GM20431 (cell line): ENCODE results near the gene GSTCD.
"Not testable (repeated sequence)": the region's sequence is repeated elsewhere in the genome, so short reads cannot be mapped to it uniquely, and the experiment has no call there.

ENCODE experiments used
- in situ Hi-C: fragments of 300-500 bp; cut with MseI, MboI; formaldehyde crosslinking; loops from one replicate; pipeline ENCODE4 v1.15.0; 2020; ENCODE audit warnings: low sequenced_read_pairs; ENCODE audit not compliant: unreplicated experiment

GSTCD gene

GRCh38 chr4:105708181-105709080 lies at the start of gene GSTCD, which contains the start of gene INTS12:
Gene GSTCD, plus strand, starts transcription at chr4:105708784. Its CDS starts 8,830 bp downstream, at chr4:105717614.
Gene INTS12, minus strand, starts transcription at chr4:105708689. Its CDS starts 8,684 bp downstream, at chr4:105700005.
- in situ Hi-C loops = loop anchor here (25.0 kb wide), 2 partner anchors 196 to 571 kb away; partner anchors contain the start of gene TET2

- in situ Hi-C loops = no loop called here
Observed at GRCh38 chr4:105659190-105659589, 49.4 kb upstream of the GSTCD start.

GRCh38 chr4:105661028-105661427 lies 47.6 kb upstream of the GSTCD start:
- in situ Hi-C loops = no loop called here

- in situ Hi-C loops = no loop called here
Observed at GRCh38 chr4:105662935-105663675, 45.5 kb upstream of the GSTCD start.

- in situ Hi-C loops = no loop called here
Observed at GRCh38 chr4:105666693-105667092, 41.9 kb upstream of the GSTCD start.

- in situ Hi-C loops = no loop called here
Observed at GRCh38 chr4:105670684-105671083, 37.9 kb upstream of the GSTCD start.

- in situ Hi-C loops = no loop called here
Observed at GRCh38 chr4:105671301-105671700, 37.3 kb upstream of the GSTCD start.

- in situ Hi-C loops = no loop called here
Observed at GRCh38 chr4:105674011-105674410, 34.6 kb upstream of the GSTCD start.

- in situ Hi-C loops = no loop called here
Observed at GRCh38 chr4:105677709-105678108, 30.9 kb upstream of the GSTCD start.

- in situ Hi-C loops = no loop called here
Observed at GRCh38 chr4:105679186-105679585, 29.4 kb upstream of the GSTCD start.

GRCh38 chr4:105683038-105683437 lies 25.5 kb upstream of the GSTCD start:
- in situ Hi-C loops = no loop called here

GRCh38 chr4:105686571-105686970 lies 22.0 kb upstream of the GSTCD start:
- in situ Hi-C loops = no loop called here

- in situ Hi-C loops = not testable (repeated sequence)
Observed at GRCh38 chr4:105694812-105695211, 13.8 kb upstream of the GSTCD start.

GRCh38 chr4:105695832-105696231 lies 12.8 kb upstream of the GSTCD start:
- in situ Hi-C loops = not testable (repeated sequence)

GRCh38 chr4:105698607-105699006 lies 10.0 kb upstream of the GSTCD start:
- in situ Hi-C loops = no loop called here

- in situ Hi-C loops = loop anchor here (25.0 kb wide), 2 partner anchors 195 to 570 kb away; partner anchors contain the start of gene TET2
Observed at GRCh38 chr4:105707782-105708180, 803 bp upstream of the GSTCD start.

GRCh38 chr4:105709081-105709450 lies 482 bp downstream of the GSTCD start:
- in situ Hi-C loops = loop anchor here (25.0 kb wide), 2 partner anchors 197 to 572 kb away; partner anchors contain the start of gene TET2

GRCh38 chr4:105710012-105710600 lies 1.5 kb downstream of the GSTCD start:
- in situ Hi-C loops = loop anchor here (25.0 kb wide), 2 partner anchors 198 to 573 kb away; partner anchors contain the start of gene TET2

GRCh38 chr4:105710678-105711077 lies 2.1 kb downstream of the GSTCD start:
- in situ Hi-C loops = loop anchor here (25.0 kb wide), 2 partner anchors 198 to 573 kb away; partner anchors contain the start of gene TET2

GRCh38 chr4:105712766-105713165 lies 4.2 kb downstream of the GSTCD start:
- in situ Hi-C loops = loop anchor here (25.0 kb wide), 2 partner anchors 200 to 575 kb away; partner anchors contain the start of gene TET2
